Activated CD4-positive, alpha-beta T cell treated with anti-CD3 and anti-CD28 coated beads, Interleukin-2, amount 50 U/mL, for 24 hours (primary cell): ENCODE data around the gene ZNF648.
"Not testable (repeated sequence)": the region's sequence is repeated elsewhere in the genome, so short reads cannot be mapped to it uniquely, and the experiment has no call there.

ENCODE experiments used
- DNase-seq, 2 donors: peaks; one replicate each; pipeline ENCODE4 v3.0.0-alpha.2; 2020; ENCODE audit warnings: low read depth in 1 of 2, low spot score in 1 of 2

ZNF648 gene

DNA sequence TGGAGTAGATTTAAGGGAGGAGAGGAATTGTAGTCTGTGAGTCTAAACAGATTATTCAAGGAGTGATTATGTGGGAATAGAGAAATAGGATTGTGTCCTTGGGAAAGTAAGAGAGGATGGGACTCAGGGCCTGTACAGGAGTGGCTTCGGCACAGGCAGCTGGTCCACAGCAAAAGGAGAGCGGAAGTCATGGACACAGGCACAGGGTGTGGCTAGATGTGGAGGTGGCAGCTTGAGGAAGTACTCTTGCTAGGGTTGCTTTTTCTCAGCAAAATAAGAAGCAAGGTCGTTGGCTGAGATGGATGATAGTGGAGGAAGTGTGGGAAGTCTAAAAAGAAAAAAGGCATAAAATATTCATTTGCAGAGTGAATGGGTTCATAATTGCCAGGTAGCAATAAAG lies 18.5 kb upstream of the ZNF648 start:
- no peak for DNase-seq

DNA sequence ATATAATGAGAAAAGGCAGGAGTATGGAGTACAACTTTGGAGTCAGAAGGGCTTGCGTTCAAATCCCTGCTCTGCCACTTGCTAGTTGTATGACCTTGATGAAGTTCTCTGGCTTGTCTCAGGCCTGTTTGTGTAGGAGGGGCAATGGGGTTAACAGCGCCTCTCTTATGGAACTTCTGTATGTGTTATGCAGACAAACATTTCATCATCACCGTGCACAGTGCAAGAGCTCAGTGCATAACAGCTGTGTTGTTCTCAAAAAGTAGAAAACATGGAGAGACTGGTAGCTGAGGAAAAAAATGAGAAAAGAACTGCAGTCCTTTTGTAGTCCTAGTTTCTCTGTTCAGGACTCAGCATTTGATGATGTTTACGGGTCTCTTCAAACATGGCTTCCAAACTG lies 10.4 kb upstream of the ZNF648 start:
- no peak for DNase-seq

DNA sequence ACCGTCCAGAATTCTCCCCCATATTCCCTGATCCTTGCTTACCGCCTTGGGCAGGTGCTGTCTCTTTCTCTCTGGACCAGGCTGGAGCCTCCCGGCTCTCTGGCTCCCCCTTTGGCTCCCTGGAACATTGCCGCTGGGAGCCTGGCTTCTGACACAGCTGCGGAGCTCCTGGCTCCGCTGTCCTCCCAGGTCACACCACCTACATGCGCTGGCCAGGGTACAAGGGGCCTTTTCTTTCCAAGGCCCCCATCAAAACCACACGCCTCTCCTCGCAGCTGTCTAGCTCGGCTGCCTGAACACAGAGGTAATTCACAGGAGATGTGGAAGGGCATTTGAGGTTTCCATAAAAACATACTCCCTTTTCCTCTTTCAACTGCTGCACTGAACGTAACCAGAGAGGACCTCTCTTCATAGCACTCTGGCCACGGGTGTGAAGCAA lies 7.5 kb upstream of the ZNF648 start:
- no peak for DNase-seq

DNA sequence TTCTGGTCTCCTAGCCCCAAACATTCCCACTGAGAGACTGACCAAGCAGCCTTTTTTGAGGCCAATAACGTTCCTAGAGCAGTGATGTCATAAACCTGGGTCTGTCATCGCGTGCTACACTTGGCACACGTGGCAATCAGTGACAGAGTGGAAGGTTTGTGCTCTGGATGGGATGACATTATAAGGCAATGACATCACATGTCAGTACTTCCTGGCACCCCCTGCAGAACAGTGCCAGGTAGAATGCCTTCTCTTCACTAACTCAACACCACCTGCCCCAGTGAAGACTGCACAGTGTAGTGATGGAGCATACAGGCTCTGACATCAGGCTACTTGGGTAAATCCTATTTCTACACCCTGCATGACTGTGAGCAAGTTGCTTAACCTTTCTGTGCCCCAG lies 5.4 kb upstream of the ZNF648 start:
- no peak for DNase-seq

DNA sequence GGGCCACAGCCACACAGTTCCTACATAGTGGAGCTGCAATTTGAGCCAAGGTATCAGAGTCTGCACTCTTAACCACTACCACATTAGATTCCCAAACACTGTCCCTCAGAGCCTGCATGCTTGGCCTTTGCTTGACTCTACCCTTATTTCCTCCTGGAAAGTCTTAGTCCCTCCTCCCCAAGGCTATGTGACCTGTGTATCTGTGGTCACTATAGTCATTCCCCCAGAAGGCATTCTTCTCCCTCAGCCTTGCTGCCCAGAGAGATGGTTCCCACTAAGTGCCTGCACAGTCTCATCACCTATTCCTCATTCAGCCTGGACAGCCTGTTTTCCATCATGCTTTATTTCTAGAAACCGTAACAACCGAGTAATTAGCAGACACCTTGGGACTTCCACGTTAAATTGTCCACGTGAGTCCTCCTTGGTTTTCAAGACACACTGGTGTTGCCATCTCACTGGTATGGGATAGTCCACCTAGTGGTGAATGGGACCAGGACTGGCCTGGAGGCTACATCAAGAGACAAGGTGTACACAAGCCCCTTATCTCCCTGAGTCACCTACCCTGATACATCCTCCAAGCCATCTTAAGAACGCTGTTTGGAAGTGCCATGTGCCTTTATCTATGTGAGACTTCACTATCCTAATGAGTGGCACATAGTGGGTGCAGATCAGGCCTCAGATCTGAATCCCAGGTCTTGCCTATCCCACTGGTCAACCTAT lies 3.8 kb upstream of the ZNF648 start:
- DNase-seq, result no peak

DNA sequence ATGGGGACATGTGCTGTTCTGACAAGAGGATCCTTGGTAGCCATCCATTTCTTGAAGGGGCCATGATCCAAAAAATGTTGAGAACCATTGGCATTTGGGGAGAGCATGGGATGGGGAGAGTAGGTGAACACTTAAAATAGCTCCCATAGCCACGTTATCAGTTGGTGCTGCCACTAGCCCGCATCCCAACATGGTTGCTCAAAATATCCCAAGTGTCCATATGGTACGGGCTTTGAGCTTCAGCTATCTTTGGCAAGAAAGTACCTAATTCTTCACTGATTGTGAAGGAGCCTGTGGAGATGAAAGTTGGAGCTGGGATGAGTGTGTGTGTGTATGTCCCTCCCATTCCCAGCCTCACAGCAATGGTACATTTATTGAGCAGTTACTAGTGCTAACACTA lies 3.1 kb upstream of the ZNF648 start:
- no peak for DNase-seq

DNA sequence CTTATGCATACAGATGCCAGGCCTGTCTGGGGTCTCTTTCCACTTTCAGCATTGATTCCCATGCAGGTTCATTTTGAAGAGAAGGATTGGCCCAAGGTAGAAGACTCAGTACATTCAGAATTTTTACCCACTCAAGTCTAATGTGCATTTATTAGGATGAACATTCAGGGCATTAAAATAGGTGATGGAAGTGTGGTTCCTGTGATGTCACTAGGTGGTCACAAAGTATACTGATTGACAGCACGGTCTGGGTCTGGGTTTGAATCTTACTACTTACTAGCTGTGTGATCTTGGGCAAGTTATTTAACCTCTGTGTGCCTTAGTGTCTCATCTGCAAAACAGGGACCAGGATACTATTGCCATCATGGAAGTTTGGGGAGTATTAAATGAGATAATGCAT lies 711 bp upstream of the ZNF648 start:
- no peak for DNase-seq

DNA sequence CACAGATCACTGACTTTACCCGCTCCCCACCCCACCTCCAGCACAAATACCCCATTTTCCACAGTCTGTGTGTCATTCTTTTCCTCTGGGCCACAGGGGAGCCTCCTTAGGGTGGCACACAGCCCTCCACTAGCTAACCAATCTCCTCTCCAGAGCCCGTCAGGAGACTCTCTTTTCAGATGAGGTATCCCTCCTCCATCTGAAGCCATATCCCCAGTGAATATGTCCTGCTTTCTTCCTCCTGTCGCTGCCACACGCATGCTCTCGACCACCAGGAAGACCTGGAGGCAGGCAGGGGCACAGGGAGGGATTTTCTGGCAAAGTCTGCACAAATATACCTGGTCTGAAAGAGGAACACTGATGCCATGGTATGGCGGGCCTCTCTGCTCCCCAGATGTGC lies 635 bp downstream of the ZNF648 start:
- DNase-seq, result no peak

DNA sequence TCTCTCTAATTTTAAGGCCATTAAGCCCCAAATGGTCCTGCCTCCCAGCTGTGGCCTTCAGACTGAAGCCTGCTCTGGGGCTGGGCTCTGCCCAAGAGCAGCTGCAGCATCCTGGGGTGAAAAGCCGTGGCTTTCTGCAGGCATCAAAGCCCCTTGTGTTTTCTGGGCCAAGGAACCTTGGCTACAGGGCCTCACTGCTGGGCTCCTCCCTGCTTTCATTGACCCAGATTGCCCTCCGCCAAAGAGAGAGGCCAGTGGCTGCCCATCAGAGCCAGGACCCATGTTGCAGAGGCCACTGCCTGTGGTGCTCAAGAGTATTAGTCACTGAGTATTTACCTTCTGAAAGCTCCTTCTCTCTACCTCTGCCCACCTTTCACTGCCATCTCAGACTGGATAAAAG lies 1.6 kb downstream of the ZNF648 start:
- DNase-seq, result no peak

DNA sequence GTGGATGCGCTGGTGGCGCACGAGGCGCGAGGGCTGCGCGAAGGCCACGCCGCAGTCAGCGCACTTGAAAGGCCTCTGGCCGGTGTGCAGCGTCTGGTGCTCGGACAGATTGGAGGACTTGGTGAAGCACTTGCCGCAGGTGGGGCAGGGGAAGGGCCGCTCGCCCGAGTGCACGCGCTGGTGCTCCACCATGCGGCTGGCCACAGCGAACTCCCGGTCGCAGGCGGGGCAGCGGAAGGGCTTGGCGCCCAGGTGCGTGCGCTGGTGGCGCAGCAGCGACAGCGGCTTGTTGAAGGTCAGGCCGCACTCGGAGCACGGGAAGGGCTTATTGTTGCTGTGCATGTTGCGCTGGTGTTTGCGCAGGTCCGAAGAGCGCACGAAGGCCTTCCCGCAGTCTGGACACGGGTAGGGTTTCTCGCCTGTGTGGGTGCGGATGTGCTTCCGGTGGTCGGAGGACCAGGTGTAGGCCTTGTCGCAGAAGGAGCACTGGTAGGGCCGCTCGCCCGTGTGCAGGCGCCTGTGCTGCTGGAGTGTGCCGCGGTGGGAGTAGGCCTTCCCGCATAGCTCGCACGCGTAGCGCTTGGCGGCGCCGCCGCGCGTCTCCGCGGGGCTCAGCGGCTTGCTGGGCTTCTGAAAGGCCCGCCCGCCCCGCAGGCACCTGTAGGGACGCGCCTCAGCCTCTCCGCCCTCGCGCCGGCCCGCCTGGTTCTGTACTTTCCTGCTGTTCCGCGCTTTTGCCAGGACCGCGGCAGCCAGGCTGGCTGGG lies 4.7 kb downstream of the ZNF648 start:
- no peak for DNase-seq

DNA sequence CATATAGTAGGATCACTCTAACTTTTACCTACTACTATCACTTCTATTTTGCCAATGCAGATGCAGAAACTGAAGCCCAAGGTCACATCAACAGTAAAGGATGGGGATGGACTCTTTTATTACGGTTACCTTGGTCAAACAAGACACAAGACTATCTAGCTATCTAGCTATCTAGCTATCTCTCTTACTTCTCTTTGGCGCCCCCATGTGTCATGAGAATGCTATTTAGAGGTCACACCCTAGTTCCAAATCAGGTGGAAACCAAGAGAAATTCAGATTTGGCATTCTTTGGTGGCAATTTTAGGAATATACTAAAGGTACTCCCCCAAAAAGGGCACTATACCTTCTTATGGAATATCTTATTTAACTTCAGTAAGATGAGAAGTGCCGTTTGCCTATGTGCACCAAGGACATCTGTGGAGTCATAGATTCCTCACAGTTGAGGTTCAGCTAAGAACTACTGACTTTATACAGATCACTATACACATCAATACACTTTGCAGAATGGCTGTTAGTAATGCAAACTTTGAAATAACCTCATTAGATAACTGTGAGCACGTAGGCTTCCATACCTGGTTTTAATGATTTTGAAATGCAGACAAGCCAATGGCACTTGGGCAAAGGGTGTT lies 6.7 kb downstream of the ZNF648 start:
- peak in 1 of 2 donors; percentile 51 for DNase-seq

DNA sequence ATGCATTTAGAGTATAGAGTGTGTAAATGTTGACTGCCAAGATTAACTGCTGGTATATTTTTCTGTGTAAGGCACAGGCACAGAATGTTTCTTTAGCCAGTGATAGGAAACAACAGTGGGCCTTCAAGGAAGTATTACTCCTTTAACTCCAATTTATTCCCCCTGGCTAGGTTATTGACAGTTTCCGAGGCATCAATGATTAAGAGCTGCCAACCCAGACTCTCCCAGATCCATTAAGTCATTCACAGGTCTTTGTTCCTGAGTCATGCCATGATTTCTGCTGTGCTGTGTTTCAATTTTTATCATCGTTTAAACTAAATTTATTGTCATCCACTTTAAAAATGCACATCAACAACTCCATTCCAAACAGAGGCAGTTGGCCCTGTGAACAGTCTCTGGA lies 9.2 kb downstream of the ZNF648 start:
- no peak for DNase-seq

DNA sequence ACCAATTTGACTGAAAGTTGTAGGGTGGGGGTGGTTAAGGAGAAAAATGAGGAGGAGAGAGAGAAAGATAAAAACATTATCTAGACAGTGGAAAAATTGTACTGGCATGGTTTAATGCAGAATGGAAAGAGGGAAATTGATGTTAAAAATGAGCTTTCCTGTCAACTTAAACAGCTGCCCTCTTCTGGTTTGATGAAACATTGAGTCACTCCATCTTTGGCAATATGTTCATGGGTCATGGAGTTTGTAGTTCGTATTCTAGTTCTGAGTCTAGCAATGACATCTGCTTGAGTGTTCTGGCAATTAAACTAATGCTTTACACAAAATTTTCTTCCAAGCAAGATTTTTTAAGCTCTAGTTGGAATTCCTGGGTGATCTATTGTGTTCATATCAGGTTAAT lies 9.6 kb downstream of the ZNF648 start:
- DNase-seq, result no peak

DNA sequence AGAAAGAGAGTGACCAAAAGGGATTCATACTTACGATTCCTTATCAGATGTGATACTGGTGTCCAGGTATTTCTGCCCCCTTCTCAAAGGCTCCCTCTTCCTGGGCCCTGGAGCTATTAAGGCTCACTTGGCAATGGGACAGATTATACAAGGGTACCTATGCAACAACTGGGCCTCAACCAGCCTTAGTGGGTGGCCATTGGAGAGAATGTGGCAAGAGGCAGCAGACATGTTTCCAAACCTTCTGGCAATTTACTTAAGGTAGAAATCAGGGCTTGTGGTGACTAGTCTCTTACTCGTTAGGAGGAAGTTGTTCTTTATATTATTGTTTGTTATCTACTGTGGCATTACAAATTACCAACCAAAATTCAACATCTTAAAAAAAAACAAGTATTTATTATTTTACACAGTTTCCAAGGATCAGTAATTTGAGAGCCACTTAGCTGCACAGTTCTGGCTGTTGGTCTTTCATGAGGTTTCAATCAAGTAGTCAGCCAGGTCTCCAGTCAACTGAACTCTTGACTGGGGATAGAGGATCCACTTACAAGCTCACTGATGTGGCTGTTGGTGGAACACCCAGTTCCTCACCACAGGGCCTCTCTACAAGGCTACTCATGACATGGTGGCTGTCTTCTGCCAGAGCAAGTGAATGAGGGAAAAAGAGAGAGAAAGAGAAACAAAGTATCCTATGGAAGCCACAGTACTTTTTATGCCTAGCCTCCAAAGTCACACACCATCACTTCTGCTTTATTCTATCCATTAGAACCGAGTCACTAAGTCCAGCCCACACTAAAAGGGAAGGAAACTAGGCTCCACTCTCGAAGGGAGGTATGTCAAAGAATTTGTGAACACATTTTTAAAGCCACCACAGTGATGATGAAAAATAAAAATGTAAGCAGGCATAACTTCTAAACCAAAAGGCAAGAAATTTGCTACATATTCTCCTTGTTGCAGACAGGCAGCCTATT lies 10.7 kb downstream of the ZNF648 start:
- DNase-seq, result no peak

DNA sequence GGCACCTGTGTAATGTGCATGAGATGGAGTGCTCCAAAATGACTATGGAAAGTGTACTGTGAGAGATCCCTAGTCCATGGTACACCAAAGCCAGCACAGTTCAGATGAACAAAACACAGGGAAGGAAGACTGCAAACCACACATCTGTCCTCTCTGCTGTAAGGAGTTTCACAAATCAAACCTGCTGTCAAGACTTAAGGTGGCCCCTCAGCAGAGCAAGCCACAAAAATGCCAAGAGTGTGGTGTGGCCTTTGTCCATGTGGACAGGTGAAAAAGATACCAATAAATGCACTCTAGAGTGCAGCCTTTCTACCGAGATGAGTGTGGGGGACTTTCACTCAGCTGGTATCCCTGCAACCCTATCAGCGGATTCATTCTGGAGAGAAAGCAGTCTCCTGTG lies 12.9 kb downstream of the ZNF648 start:
- DNase-seq, result no peak

DNA sequence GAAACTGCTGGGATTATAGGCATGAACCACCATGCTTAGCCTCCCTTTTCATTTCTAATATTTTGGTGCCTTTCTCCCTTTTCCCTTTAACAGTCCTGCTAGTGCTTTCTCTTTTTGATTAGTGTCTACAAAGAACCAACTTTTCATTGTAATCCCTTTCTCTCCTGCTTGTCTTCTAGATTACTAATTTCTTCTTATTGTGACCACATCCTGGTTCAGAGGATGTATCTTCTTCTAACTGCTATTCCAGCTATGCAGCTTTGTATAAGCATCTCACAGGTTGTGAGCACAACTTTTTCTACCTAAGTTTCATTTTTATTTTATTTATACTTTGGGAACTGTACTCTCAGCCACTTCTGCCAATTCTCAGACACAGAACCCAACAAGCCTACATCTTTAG lies 14.7 kb downstream of the ZNF648 start:
- DNase-seq, result no peak

DNA sequence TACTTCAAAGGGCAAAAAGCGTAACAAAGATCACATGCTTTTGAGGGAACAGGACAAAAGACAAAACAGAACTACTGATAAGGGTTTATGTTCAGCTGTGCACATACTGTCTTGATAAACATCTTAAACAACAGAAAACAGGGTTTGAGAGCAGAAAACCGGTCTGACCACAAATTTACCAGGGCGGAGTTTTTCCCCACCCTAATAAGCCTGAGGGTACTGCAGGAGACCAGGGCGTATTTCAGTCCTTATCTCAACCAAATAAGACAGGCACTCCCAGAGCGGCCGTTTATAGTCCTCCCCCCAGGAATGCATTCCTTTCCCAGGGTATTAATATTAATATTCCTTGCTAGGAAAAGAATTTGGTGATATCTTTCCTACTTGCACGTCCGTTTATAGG lies 16.0 kb downstream of the ZNF648 start:
- not testable (repeated sequence) for DNase-seq

DNA sequence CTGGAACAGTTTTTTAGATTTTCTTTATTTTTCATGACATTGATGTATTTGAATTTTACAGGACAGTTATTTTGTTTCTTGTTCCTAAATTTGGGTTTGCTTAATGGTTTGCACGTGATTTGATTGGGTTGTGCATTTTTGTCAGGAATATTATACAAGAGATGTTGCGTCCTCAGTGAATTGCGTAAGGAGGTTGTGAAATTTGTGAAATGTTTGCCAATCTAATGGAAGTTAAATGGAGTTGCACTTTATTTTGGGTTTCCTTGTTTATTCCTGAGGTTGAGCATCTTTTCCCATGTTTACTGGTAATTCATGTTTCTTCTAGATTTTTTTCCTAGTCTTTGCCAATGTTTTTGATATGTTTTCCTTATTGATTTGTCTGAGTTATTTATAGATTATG lies 19.9 kb downstream of the ZNF648 start:
- no peak for DNase-seq

DNA sequence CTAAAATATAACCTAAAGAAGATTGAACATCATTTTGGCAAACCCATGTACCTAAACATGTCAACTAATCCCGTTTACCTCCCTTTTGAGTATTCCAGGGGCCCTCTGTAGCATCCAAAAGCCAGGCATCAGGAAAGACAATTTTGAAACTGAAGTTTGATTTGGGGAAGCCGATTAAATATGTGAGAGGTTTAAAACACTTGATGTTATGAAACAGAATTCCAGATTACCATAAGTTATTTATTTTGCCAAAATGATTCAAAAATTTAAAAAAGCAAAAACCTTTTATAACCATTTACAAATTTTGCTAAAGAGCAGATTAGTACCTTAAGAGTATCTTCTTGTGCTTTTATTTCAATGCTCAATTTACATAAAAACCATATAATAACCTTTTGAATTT lies 23.3 kb downstream of the ZNF648 start:
- DNase-seq, result no peak

DNA sequence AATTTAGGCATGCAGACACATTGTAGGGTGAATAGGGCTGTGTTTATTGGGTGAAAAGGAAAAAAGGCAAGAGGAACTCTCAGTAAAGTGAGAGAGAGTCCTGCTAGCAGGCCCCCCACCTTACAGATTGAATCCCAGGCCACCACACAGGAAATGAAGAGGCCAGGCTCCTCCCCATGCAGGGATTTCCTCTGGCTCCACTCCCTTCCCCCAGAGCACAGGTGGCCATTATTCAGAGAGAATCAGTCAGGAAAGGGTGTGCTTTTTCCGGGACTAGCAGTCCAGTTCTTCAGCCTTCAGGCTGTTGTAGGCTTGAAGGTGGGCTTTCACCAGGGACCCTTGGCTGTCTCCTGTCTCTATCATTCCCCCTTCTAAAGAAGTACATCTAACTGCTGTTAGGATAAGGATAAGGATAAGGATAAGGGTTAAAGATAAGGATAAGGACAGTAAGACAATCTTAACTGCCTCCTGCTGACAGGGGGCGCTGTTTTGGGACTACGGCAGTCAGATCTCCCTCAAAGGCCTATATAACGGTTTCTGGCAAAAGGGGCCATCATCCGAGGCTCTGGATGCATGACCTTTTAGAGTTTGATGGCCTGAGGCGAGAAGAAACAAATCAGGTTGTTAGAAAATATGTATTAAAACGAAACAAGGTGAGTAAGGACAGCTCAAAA lies 26.3 kb downstream of the ZNF648 start:
- no peak for DNase-seq

DNA sequence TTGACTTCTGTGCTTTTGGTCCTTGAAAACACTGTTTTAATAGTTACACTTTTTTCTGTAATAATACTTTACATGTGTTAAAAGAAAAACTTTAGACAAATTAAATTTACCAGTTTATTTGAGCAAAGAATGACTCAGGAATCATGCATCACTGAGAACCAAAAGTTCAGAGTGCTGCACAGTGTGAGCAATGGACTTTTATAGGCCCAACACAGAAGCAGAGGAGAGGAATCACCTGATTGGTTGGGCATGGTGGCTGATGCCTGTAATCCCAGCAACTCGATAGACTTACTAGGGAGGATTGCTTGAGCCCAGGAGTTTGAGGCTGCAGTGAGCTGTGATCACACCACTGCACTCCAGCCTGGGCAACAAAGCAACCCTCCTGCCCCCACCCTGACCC lies 29.3 kb downstream of the ZNF648 start:
- no peak for DNase-seq
